ENCODE results near the gene NEK7. TPM values are rescaled to one million over a fixed set of nuclear protein-coding genes. Genes with fewer than 3 reads are reported as not detected.
A peak's percentile ranks its signal among the peaks of the same experiment; 100 is the strongest.

Gene NEK7
- polyA plus RNA-seq, 4 donors: 14.9 to 38.3 (median 27.2) TPM

GRCh38 chr1:198352975-198353695 is 196.3 kb downstream of the NEK7 start:
- 66 to 80% (median 74%) methylated on average over 5 of the region's 5 CpGs for WGBS, 3 donors
- Histone ChIP-seq H3K4me1 (ENCODE audit: control insufficient read depth in 3 of 3, insufficient read depth in 2 of 3, low read depth in 1 of 3, low read length in 2 of 3) (no peaks in the 10 kb centered on the region), H3K27me3 (ENCODE audit: control insufficient read depth in 3 of 3, insufficient read depth in 3 of 3, low read length in 3 of 3) (no peaks in the 10 kb centered on the region), H3K9me3 (ENCODE audit: control insufficient read depth in 2 of 2, insufficient read depth in 1 of 2, low read depth in 1 of 2, low read length in 1 of 2) (no peaks in the 10 kb centered on the region), H3K4me3 (ENCODE audit: low read depth in 1 of 3, low read length in 3 of 3) (no peak overlapping the region), H3K36me3 (ENCODE audit: control insufficient read depth in 3 of 3, insufficient read depth in 2 of 3, low read depth in 1 of 3, low read length in 3 of 3) (no peaks in the 10 kb centered on the region), H3K27ac (ENCODE audit: low read depth in 1 of 3, low read length in 2 of 3) (no peak overlapping the region)
- no peak for FAIRE-seq
- no peak for DNase-seq

- Histone ChIP-seq H3K36me3 (ENCODE audit: control insufficient read depth in 3 of 3, insufficient read depth in 2 of 3, low read depth in 1 of 3, low read length in 3 of 3) (no peaks in the 10 kb centered on the region), H3K4me1 (ENCODE audit: control insufficient read depth in 3 of 3, insufficient read depth in 2 of 3, low read depth in 1 of 3, low read length in 2 of 3) (no peaks in the 10 kb centered on the region), H3K27me3 (ENCODE audit: control insufficient read depth in 3 of 3, insufficient read depth in 3 of 3, low read length in 3 of 3) (no peaks in the 10 kb centered on the region), H3K27ac (ENCODE audit: low read depth in 1 of 3, low read length in 2 of 3) (no peak overlapping the region), H3K4me3 (ENCODE audit: low read depth in 1 of 3, low read length in 3 of 3) (no peak overlapping the region), H3K9me3 (ENCODE audit: control insufficient read depth in 2 of 2, insufficient read depth in 1 of 2, low read depth in 1 of 2, low read length in 1 of 2) (no peaks in the 10 kb centered on the region)
- 62 to 76% (median 75%) methylated on average over 2 of the region's 2 CpGs for WGBS, 3 donors
- FAIRE-seq: no peak
- DNase-seq: no peak
Measured at GRCh38 chr1:198357937-198358336, 201.1 kb downstream of the NEK7 start.

GRCh38 chr1:198359024-198359653 is 202.3 kb downstream of the NEK7 start:
- DNase-seq (peak; percentile 6 to 36), FAIRE-seq (no peak)
- WGBS, 3 donors: 14 to 34% (median 17%) methylated on average over 6 of the region's 6 CpGs
- Histone ChIP-seq H3K27ac (ENCODE audit: low read depth in 1 of 3, low read length in 2 of 3) (no peak overlapping the region), H3K36me3 (ENCODE audit: control insufficient read depth in 3 of 3, insufficient read depth in 2 of 3, low read depth in 1 of 3, low read length in 3 of 3) (no peaks in the 10 kb centered on the region), H3K9me3 (ENCODE audit: control insufficient read depth in 2 of 2, insufficient read depth in 1 of 2, low read depth in 1 of 2, low read length in 1 of 2) (no peaks in the 10 kb centered on the region), H3K4me3 (ENCODE audit: low read depth in 1 of 3, low read length in 3 of 3) (no peak overlapping the region), H3K4me1 (ENCODE audit: control insufficient read depth in 3 of 3, insufficient read depth in 2 of 3, low read depth in 1 of 3, low read length in 2 of 3) (no peaks in the 10 kb centered on the region), H3K27me3 (ENCODE audit: control insufficient read depth in 3 of 3, insufficient read depth in 3 of 3, low read length in 3 of 3) (no peaks in the 10 kb centered on the region)

GRCh38 chr1:198360208-198360729 is 203.5 kb downstream of the NEK7 start:
- Histone ChIP-seq H3K27ac (ENCODE audit: low read depth in 1 of 3, low read length in 2 of 3) (no peak overlapping the region), H3K27me3 (ENCODE audit: control insufficient read depth in 3 of 3, insufficient read depth in 3 of 3, low read length in 3 of 3) (no peaks in the 10 kb centered on the region), H3K4me1 (ENCODE audit: control insufficient read depth in 3 of 3, insufficient read depth in 2 of 3, low read depth in 1 of 3, low read length in 2 of 3) (no peaks in the 10 kb centered on the region), H3K4me3 (ENCODE audit: low read depth in 1 of 3, low read length in 3 of 3) (no peak overlapping the region), H3K9me3 (ENCODE audit: control insufficient read depth in 2 of 2, insufficient read depth in 1 of 2, low read depth in 1 of 2, low read length in 1 of 2) (no peaks in the 10 kb centered on the region), H3K36me3 (ENCODE audit: control insufficient read depth in 3 of 3, insufficient read depth in 2 of 3, low read depth in 1 of 3, low read length in 3 of 3) (no peaks in the 10 kb centered on the region)
- 60 to 80% (median 75%) methylated on average over 4 of the region's 4 CpGs for WGBS, 3 donors
- DNase-seq (no peak), FAIRE-seq (no peak)

- no peak for FAIRE-seq
Measured at GRCh38 chr1:198361237-198361767, 204.5 kb downstream of the NEK7 start.

GRCh38 chr1:198363625-198364151 is 206.9 kb downstream of the NEK7 start:
- Histone ChIP-seq H3K4me3 (ENCODE audit: low read depth in 1 of 3, low read length in 3 of 3) (no peak overlapping the region), H3K27me3 (ENCODE audit: control insufficient read depth in 3 of 3, insufficient read depth in 3 of 3, low read length in 3 of 3) (no peaks in the 10 kb centered on the region), H3K27ac (ENCODE audit: low read depth in 1 of 3, low read length in 2 of 3) (no peak overlapping the region), H3K36me3 (ENCODE audit: control insufficient read depth in 3 of 3, insufficient read depth in 2 of 3, low read depth in 1 of 3, low read length in 3 of 3) (no peaks in the 10 kb centered on the region), H3K4me1 (ENCODE audit: control insufficient read depth in 3 of 3, insufficient read depth in 2 of 3, low read depth in 1 of 3, low read length in 2 of 3) (no peaks in the 10 kb centered on the region), H3K9me3 (ENCODE audit: control insufficient read depth in 2 of 2, insufficient read depth in 1 of 2, low read depth in 1 of 2, low read length in 1 of 2) (no peaks in the 10 kb centered on the region)
- FAIRE-seq: no peak
- 69 to 83% (median 82%) methylated on average over 3 of the region's 3 CpGs for WGBS, 3 donors
- DNase-seq: no peak

More at GRCh38 chr1:198361237-198361767, 204.5 kb downstream of the NEK7 start:
- Histone ChIP-seq H3K27ac (ENCODE audit: low read depth in 1 of 3, low read length in 2 of 3) (no peak overlapping the region), H3K36me3 (ENCODE audit: control insufficient read depth in 3 of 3, insufficient read depth in 2 of 3, low read depth in 1 of 3, low read length in 3 of 3) (no peaks in the 10 kb centered on the region), H3K4me3 (ENCODE audit: low read depth in 1 of 3, low read length in 3 of 3) (no peak overlapping the region), H3K4me1 (ENCODE audit: control insufficient read depth in 3 of 3, insufficient read depth in 2 of 3, low read depth in 1 of 3, low read length in 2 of 3) (no peaks in the 10 kb centered on the region), H3K27me3 (ENCODE audit: control insufficient read depth in 3 of 3, insufficient read depth in 3 of 3, low read length in 3 of 3) (no peaks in the 10 kb centered on the region), H3K9me3 (ENCODE audit: control insufficient read depth in 2 of 2, insufficient read depth in 1 of 2, low read depth in 1 of 2, low read length in 1 of 2) (no peaks in the 10 kb centered on the region)
- 90 to 93% (median 92%) methylated on average over 3 of the region's 3 CpGs for WGBS, 3 donors
- no peak for DNase-seq

- H3K27ac ChIP-seq (ENCODE audit: low read depth in 1 of 3, low read length in 2 of 3): no peak overlapping the region
- H3K27me3 ChIP-seq (ENCODE audit: control insufficient read depth in 3 of 3, insufficient read depth in 3 of 3, low read length in 3 of 3): no peaks in the 10 kb centered on the region
- WGBS, 3 donors: 53 to 68% (median 63%) methylated on average over 2 of the region's 2 CpGs
- no peaks in the 10 kb centered on the region for H3K36me3 ChIP-seq (ENCODE audit: control insufficient read depth in 3 of 3, insufficient read depth in 2 of 3, low read depth in 1 of 3, low read length in 3 of 3)
- DNase-seq (no peak), FAIRE-seq (no peak)
- no peaks in the 10 kb centered on the region for H3K4me1 ChIP-seq (ENCODE audit: control insufficient read depth in 3 of 3, insufficient read depth in 2 of 3, low read depth in 1 of 3, low read length in 2 of 3)
- no peaks in the 10 kb centered on the region for H3K9me3 ChIP-seq (ENCODE audit: control insufficient read depth in 2 of 2, insufficient read depth in 1 of 2, low read depth in 1 of 2, low read length in 1 of 2)
- H3K4me3 ChIP-seq (ENCODE audit: low read depth in 1 of 3, low read length in 3 of 3): no peak overlapping the region
Measured at GRCh38 chr1:198364471-198364870, 207.7 kb downstream of the NEK7 start.

- H3K4me3 ChIP-seq (ENCODE audit: low read depth in 1 of 3, low read length in 3 of 3): no peak overlapping the region
- FAIRE-seq (no peak), DNase-seq (no peak)
- 48 to 88% (median 86%) methylated on average over 1 of the region's 1 CpG for WGBS, 3 donors
- H3K36me3 ChIP-seq (ENCODE audit: control insufficient read depth in 3 of 3, insufficient read depth in 2 of 3, low read depth in 1 of 3, low read length in 3 of 3): no peaks in the 10 kb centered on the region
- no peaks in the 10 kb centered on the region for H3K27me3 ChIP-seq (ENCODE audit: control insufficient read depth in 3 of 3, insufficient read depth in 3 of 3, low read length in 3 of 3)
- H3K9me3 ChIP-seq (ENCODE audit: control insufficient read depth in 2 of 2, insufficient read depth in 1 of 2, low read depth in 1 of 2, low read length in 1 of 2): no peaks in the 10 kb centered on the region
- no peaks in the 10 kb centered on the region for H3K4me1 ChIP-seq (ENCODE audit: control insufficient read depth in 3 of 3, insufficient read depth in 2 of 3, low read depth in 1 of 3, low read length in 2 of 3)
- H3K27ac ChIP-seq (ENCODE audit: low read depth in 1 of 3, low read length in 2 of 3): no peak overlapping the region
Measured at GRCh38 chr1:198367296-198367695, 210.5 kb downstream of the NEK7 start.
